Immature natural killer cell (primary cell): Measurements from ENCODE around the gene PABPN1. TPM values are rescaled to one million over a fixed set of nuclear protein-coding genes. Genes with fewer than 3 reads are reported as not detected.
A peak's percentile ranks its signal among the peaks of the same experiment; 100 is the strongest.
"Not testable (repeated sequence)": the region's sequence is repeated elsewhere in the genome, so short reads cannot be mapped to it uniquely, and the experiment has no call there.

ENCODE experiments used
- DNase-seq, 3 donors: peaks; one replicate each; pipeline ENCODE4 v3.0.0; 2022; ENCODE audit warnings: mixed read lengths in 1 of 3
- H3K27ac Mint-ChIP-seq, 6 donors: one replicate each; pipeline ENCODE4 v1.8.0; 2020; ENCODE audit warnings: mixed read lengths in 6 of 6, mild to moderate bottlenecking in 5 of 6, inconsistent platforms in 4 of 6, moderate library complexity in 3 of 6
- H3K27me3 Mint-ChIP-seq, 3 donors: one replicate each; pipeline ENCODE4 v1.8.0; 2020 to 2021; ENCODE audit warnings: low read depth in 3 of 3, mild to moderate bottlenecking in 3 of 3, mixed read lengths in 3 of 3, moderate library complexity in 3 of 3, inconsistent platforms in 1 of 3
- H3K36me3 Mint-ChIP-seq, 3 donors: one replicate each; pipeline ENCODE4 v1.8.0; 2020; ENCODE audit warnings: mixed read lengths in 3 of 3, inconsistent platforms in 2 of 3, mild to moderate bottlenecking in 2 of 3
- H3K4me1 Mint-ChIP-seq, 2 donors: one replicate each; pipeline ENCODE4 v1.8.0; 2020; ENCODE audit warnings: inconsistent platforms in 2 of 2, mild to moderate bottlenecking in 2 of 2, mixed read lengths in 2 of 2, moderate library complexity in 1 of 2
- H3K4me3 Mint-ChIP-seq, 5 donors: one replicate each; pipeline ENCODE4 v1.8.0; 2020; ENCODE audit warnings: mild to moderate bottlenecking in 5 of 5, mixed read lengths in 5 of 5, inconsistent platforms in 3 of 5, moderate library complexity in 3 of 5
- H3K9me3 Mint-ChIP-seq, 6 donors: one replicate each; pipeline ENCODE4 v1.8.0; 2020; ENCODE audit warnings: mild to moderate bottlenecking in 6 of 6, mixed read lengths in 6 of 6, inconsistent platforms in 4 of 6, moderate library complexity in 3 of 6
- polyA plus RNA-seq, 3 donors: library from polyadenylated mRNA; unstranded; fragments of 300-500 nt; fragmentation: Illumina TruSeq; gene quantifications; one replicate each; pipeline ENCODE4 v1.2.3, GENCODE V29; 2021

The PABPN1 gene
- polyA plus RNA-seq, 3 donors from 2014 or later: 86.2 to 114 (median 113) TPM

DNA sequence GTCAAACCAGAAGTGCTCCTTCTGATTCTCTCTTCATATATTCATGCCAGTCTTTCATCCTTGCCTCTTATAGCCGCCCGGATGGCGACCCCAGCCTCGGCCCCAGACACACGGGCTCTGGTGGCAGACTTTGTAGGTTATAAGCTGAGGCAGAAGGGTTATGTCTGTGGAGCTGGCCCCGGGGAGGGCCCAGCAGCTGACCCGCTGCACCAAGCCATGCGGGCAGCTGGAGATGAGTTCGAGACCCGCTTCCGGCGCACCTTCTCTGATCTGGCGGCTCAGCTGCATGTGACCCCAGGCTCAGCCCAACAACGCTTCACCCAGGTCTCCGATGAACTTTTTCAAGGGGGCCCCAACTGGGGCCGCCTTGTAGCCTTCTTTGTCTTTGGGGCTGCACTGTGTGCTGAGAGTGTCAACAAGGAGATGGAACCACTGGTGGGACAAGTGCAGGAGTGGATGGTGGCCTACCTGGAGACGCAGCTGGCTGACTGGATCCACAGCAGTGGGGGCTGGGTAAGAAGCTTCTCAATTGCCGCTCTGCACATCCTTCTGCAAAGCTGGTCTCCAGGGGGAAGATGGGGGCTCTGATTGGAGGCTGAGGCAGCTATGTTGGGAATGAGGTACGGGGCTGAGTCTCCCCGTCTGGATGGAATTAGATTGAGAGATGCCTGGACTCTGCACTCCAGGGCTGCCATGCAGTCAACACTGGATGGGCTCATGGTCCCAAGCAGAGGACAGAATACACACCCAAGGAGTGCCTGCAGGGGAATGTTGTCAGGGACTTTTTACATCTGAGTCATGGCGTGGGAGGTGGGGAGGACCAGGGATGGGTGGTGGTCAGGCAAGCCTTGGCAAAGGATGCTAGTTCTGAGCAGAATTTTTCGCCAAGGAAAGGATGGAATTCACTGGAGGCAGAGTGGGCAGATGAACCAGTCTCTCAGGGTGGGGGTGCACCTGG lies 13.3 kb upstream of the PABPN1 start:
- DNase-seq: no peak
- no peaks in the 10 kb centered on the region for H3K9me3 Mint-ChIP-seq
- peaks cover 31 to 40% of the 10 kb centered on the region in 2 donors for H3K4me1 Mint-ChIP-seq
- H3K4me3 Mint-ChIP-seq: peak overlapping the region; percentile 78 to 83 (median 82)
- peaks cover 0 to 3% (median 0%) of the 10 kb centered on the region in 3 donors for H3K36me3 Mint-ChIP-seq
- H3K27me3 Mint-ChIP-seq: peaks cover 0 to 10% (median 4%) of the 10 kb centered on the region in 3 donors
- H3K27ac Mint-ChIP-seq: peak overlapping the region; percentile 84 to 92 (median 90)

DNA sequence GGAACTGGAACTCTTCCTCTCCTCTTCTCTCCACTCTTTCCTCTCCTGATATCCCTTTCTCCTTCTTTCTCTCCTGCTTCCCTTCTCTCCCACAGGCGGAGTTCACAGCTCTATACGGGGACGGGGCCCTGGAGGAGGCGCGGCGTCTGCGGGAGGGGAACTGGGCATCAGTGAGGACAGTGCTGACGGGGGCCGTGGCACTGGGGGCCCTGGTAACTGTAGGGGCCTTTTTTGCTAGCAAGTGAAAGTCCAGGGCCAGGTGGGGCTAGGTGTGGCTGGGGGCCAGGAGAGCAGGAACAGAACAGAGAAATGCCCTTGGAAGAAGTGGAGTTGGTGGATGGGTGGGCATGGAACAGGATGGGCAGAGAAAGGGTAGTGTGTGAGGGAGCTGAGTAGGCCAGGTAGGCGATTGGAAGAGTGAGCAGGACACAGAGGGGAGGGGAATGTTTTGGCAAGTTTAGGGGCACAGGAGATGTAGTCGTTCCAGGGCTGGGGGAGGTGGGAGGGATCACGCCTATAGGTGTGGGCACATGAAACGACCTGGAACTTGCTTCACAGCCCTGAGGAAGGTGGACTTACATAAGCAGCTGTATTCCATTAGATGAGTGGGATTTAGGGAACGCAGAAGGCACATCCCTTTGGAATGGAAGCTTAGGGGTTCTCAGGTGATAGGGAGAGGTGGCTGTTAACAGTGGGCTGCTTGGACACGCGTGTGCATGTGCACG lies 12.4 kb upstream of the PABPN1 start:
- Mint-ChIP-seq H3K9me3 (no peaks in the 10 kb centered on the region), H3K27me3 (peaks cover 0 to 10% (median 4%) of the 10 kb centered on the region in 3 donors), H3K36me3 (peaks cover 0 to 3% (median 0%) of the 10 kb centered on the region in 3 donors), H3K4me3 (peak overlapping the region in 1 of 5 donors; percentile 42), H3K4me1 (peaks cover 27 to 35% of the 10 kb centered on the region in 2 donors), H3K27ac (peak overlapping the region in 4 of 6 donors; percentile 23 to 76 (median 57))
- no peak for DNase-seq

DNA sequence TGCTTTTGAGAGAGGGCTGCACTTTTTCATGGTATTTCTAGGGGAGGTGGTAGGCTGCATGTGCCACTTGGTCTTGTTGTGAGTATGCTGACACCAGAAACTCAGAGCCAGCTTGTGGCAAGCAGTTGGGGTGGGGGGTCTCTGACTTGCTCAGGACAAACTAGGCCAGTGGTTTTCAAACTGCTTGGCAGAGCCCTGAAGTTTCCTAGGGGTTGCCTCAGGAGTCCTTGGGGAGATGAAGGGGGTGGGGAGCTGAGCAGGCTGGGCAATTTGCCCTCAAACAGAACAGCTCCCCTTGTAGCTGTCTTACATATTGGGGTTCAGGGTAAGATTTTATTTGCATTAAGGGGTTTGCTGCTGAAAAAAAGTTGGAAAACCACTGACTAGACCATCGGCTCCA lies 10.7 kb upstream of the PABPN1 start:
- Mint-ChIP-seq H3K4me1 (peaks cover 24 to 27% of the 10 kb centered on the region in 2 donors), H3K36me3 (peaks cover 0 to 3% (median 0%) of the 10 kb centered on the region in 3 donors), H3K27me3 (peaks cover 0 to 7% (median 4%) of the 10 kb centered on the region in 3 donors), H3K4me3 (no peak overlapping the region), H3K27ac (peak overlapping the region in 1 of 6 donors; percentile 34), H3K9me3 (no peaks in the 10 kb centered on the region)
- DNase-seq: no peak

DNA sequence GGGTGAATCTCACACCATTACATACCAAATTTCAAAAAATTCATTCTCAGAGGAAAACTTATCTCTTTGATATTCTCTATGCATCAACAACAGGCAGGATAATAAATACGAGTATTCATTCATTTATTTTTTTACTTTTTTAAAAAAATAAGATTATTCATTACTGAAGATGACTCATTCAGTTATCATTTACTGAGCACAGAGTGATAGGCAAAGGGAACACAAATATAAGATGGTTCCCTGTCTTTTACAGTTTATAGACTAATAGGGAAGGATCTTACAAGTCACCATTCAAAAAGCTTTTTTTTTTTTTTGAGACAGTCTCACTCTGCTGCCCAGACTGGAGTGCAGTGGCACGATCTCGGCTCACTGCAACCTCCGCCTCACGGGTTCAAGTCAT lies 5.0 kb upstream of the PABPN1 start:
- DNase-seq: no peak
- Mint-ChIP-seq H3K4me1 (peaks cover 12 to 15% of the 10 kb centered on the region in 2 donors), H3K36me3 (peaks cover 0 to 4% (median 3%) of the 10 kb centered on the region in 3 donors), H3K9me3 (no peaks in the 10 kb centered on the region), H3K4me3 (no peak overlapping the region), H3K27ac (no peak overlapping the region), H3K27me3 (peaks cover 4 to 10% (median 7%) of the 10 kb centered on the region in 3 donors)

DNA sequence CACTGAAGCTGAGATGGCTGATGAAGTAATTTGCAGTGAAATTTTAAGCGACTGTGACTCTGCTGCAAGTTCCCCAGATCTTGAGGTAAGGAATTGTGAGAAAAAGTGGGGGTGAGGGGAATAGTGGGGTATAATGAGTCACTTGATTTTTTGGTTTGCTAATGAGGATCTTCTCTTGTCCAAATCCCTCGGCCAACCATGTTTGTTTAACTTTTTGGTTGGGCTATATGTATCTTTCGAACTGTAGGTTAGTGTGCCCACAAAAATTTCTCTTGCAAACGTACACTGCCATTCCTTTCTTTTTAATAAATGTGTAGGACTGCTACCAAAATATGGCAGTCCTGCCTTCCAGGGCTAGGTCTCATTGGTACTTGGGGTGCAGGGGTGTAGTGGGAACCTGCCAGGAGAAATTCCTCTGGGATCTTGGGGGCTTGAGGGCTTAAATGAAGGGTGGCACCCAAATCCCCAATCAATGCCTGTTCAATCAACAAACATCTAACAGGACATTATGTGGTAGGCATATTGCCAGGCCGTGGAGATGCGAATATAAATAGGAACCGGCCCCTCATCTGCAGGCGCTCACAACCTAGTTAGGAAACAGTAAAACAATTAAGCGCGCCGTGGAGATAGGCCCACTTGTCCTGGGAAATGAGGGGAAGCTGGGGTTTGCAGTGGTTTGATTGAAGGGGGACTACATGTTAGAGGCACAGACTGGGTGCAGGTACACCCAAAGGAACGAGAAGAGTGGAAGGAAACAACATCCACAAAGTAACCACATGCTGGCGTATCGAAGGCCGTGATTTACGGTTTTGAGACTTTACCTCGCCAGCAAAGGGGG lies 1.3 kb upstream of the PABPN1 start:
- Mint-ChIP-seq H3K27me3 (peaks cover 6 to 10% (median 7%) of the 10 kb centered on the region in 3 donors), H3K27ac (peak overlapping the region; percentile 97 to 100 (median 98)), H3K4me1 (peaks cover 27 to 36% of the 10 kb centered on the region in 2 donors), H3K9me3 (no peaks in the 10 kb centered on the region), H3K36me3 (peaks cover 4 to 19% (median 10%) of the 10 kb centered on the region in 3 donors), H3K4me3 (peak overlapping the region; percentile 90 to 93 (median 91))
- DNase-seq: no peak

DNA sequence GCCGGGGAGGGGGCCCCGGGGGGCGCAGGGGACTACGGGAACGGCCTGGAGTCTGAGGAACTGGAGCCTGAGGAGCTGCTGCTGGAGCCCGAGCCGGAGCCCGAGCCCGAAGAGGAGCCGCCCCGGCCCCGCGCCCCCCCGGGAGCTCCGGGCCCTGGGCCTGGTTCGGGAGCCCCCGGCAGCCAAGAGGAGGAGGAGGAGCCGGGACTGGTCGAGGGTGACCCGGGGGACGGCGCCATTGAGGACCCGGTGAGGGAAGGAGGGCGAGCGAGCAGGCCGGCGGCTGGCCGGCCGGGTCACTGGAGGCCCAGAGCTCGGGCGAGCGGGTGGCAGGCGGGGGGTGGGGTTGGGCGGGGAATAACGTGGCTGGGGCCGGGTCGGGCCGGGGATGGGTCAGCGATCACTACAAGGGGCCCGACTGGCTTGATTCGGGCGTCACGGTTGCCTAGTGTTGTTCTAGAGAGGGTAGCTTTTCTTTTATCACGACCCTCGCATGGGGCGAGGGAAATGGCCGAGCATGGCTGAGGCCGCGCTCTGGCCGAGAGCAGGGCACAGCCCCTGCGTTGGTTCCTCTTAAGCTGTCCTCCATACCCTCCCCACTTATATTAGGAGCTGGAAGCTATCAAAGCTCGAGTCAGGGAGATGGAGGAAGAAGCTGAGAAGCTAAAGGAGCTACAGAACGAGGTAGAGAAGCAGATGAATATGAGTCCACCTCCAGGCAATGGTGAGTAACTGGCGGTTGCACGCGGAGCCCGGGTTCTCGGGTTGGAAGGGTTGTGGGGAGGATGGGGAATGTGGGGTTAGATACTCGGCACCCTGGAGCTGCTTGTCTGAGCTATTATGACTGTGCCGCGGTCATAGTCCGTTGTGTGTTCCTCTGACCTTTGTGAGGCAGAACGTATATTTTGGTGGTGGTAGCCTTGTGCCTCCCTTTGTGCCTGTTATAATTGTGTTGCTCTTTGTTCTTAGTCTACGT lies 603 bp downstream of the PABPN1 start:
- no peaks in the 10 kb centered on the region for H3K9me3 Mint-ChIP-seq

DNA sequence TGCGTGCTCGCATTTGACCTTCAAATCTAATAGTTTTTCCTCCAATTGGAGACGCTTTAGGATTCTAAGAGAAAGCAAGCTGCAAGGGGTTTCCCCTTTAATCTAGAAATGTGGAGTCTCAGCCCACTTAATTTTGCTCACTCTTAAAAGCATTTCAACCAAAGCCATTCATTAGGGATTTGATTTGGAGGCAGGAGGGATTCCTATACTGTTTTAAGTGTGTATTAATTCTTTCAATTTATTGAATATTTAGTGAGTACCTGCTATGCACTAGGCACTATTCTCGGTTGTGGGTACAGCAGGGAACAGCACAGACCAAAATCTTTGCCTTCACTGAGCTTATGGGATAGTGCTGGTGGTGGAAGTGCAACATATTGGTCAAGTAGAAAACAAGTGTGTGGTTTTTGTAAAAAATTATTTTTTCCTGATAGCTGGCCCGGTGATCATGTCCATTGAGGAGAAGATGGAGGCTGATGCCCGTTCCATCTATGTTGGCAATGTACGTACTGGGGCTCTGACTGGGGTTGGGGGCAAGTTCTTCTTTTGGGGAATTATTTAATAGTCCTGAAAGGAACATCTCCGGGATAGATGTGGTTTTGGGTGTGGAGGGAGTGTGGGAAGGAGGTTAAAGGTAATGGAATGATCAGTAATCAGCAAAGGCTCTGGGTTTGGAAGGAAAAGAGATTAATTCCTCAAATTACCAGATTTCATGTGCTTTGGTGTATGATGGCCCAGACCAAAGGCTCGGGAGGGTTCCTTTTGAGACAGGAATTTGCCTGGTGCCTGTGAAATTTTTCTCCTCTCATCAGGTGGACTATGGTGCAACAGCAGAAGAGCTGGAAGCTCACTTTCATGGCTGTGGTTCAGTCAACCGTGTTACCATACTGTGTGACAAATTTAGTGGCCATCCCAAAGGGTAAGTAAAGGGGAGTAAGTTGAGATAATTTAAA lies 1.6 kb downstream of the PABPN1 start:
- Mint-ChIP-seq H3K27me3 (peaks cover 5 to 13% (median 6%) of the 10 kb centered on the region in 3 donors), H3K4me1 (peaks cover 30 to 36% of the 10 kb centered on the region in 2 donors), H3K9me3 (no peaks in the 10 kb centered on the region), H3K4me3 (peak overlapping the region; percentile 86 to 93 (median 90)), H3K27ac (peak overlapping the region; percentile 88 to 98 (median 92)), H3K36me3 (peaks cover 6 to 20% (median 11%) of the 10 kb centered on the region in 3 donors)
- no peak for DNase-seq

More for the DNA sequence above, 603 bp downstream of the PABPN1 start:
- H3K36me3 Mint-ChIP-seq: peaks cover 6 to 20% (median 11%) of the 10 kb centered on the region in 3 donors
- peak overlapping the region; percentile 88 to 100 (median 92) for H3K27ac Mint-ChIP-seq
- DNase-seq: peak; percentile 18 to 34 (median 25)
- H3K4me3 Mint-ChIP-seq: peak overlapping the region; percentile 86 to 93 (median 90)
- peaks cover 30 to 36% of the 10 kb centered on the region in 2 donors for H3K4me1 Mint-ChIP-seq
- peaks cover 6 to 13% (median 7%) of the 10 kb centered on the region in 3 donors for H3K27me3 Mint-ChIP-seq

DNA sequence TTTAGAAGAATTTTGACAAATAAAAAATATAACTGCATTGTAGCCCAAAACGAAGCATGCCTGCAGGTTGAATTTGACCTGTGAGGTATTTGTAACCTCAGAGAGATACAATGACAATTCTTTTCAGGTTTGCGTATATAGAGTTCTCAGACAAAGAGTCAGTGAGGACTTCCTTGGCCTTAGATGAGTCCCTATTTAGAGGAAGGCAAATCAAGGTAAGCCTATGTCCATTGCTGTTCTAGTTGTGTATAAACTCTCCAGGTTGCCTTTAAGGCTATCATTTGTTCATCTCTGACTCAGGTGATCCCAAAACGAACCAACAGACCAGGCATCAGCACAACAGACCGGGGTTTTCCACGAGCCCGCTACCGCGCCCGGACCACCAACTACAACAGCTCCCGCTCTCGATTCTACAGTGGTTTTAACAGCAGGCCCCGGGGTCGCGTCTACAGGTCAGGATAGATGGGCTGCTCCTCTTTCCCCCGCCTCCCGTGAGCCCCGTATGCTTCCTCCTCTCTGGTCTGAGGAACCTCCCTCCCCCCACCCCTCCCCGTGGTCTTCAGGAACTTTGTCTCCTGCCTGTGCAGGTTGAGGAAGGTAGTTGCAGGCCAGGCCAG lies 2.7 kb downstream of the PABPN1 start:
- H3K4me3 Mint-ChIP-seq: no peak overlapping the region
- no peak for DNase-seq
- H3K36me3 Mint-ChIP-seq: peaks cover 6 to 20% (median 11%) of the 10 kb centered on the region in 3 donors
- H3K9me3 Mint-ChIP-seq: no peaks in the 10 kb centered on the region
- H3K27me3 Mint-ChIP-seq: peaks cover 5 to 15% (median 6%) of the 10 kb centered on the region in 3 donors
- peak overlapping the region in 1 of 6 donors; percentile 12 for H3K27ac Mint-ChIP-seq
- H3K4me1 Mint-ChIP-seq: peaks cover 30 to 36% of the 10 kb centered on the region in 2 donors

DNA sequence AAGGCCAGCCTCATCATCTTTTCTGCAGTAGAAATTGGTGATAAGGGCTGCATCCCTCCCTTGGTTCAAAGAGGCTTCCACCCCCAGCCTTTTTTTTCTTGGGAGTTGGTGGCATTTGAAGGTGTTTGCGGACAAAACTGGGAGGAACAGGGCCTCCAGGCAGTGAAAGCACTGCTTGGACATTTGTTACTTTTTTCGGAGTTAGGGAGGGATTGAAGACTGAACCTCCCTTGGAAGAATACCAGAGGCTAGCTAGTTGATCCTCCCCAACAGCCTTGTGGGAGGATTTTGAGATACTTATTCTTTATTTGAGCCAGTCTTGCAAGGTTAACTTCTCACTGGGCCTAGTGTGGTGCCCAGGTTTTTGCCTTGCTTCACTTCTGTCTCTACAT lies 3.2 kb downstream of the PABPN1 start:
- Mint-ChIP-seq H3K27me3 (peaks cover 6 to 15% (median 6%) of the 10 kb centered on the region in 3 donors), H3K9me3 (no peaks in the 10 kb centered on the region), H3K27ac (peak overlapping the region in 1 of 6 donors; percentile 12), H3K4me1 (peaks cover 30 to 35% of the 10 kb centered on the region in 2 donors), H3K36me3 (peaks cover 6 to 20% (median 11%) of the 10 kb centered on the region in 3 donors), H3K4me3 (no peak overlapping the region)
- DNase-seq: no peak

DNA sequence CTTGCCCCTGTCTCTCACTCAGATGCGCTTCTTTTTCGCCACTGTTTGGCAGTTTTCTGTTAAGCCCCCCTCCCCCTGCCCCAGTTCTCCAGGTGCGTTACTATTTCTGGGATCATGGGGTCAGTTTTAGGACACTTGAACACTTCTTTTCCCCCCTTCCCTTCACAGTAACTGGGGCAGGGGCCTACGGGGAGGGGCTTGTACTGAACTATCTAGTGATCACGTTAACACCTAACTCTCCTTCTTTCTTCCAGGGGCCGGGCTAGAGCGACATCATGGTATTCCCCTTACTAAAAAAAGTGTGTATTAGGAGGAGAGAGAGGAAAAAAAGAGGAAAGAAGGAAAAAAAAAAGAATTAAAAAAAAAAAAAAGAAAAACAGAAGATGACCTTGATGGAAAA lies 3.7 kb downstream of the PABPN1 start:
- DNase-seq: no peak
- H3K4me3 Mint-ChIP-seq: no peak overlapping the region
- peaks cover 26 to 29% of the 10 kb centered on the region in 2 donors for H3K4me1 Mint-ChIP-seq
- peaks cover 6 to 15% (median 11%) of the 10 kb centered on the region in 3 donors for H3K27me3 Mint-ChIP-seq
- peaks cover 6 to 20% (median 11%) of the 10 kb centered on the region in 3 donors for H3K36me3 Mint-ChIP-seq
- H3K27ac Mint-ChIP-seq: peak overlapping the region in 3 of 6 donors; percentile 30 to 50 (median 43)
- no peaks in the 10 kb centered on the region for H3K9me3 Mint-ChIP-seq

DNA sequence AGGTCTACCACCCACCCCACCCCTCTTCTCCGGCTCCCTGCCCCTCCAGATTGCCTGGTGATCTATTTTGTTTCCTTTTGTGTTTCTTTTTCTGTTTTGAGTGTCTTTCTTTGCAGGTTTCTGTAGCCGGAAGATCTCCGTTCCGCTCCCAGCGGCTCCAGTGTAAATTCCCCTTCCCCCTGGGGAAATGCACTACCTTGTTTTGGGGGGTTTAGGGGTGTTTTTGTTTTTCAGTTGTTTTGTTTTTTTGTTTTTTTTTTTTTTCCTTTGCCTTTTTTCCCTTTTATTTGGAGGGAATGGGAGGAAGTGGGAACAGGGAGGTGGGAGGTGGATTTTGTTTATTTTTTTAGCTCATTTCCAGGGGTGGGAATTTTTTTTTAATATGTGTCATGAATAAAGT lies 4.5 kb downstream of the PABPN1 start:
- Mint-ChIP-seq H3K36me3 (peaks cover 6 to 20% (median 11%) of the 10 kb centered on the region in 3 donors), H3K27me3 (peaks cover 5 to 11% (median 7%) of the 10 kb centered on the region in 3 donors), H3K4me1 (peaks cover 18 to 22% of the 10 kb centered on the region in 2 donors), H3K27ac (peak overlapping the region in 3 of 6 donors; percentile 8 to 48 (median 39))
- not testable (repeated sequence) for H3K9me3 Mint-ChIP-seq, DNase-seq, H3K4me3 Mint-ChIP-seq
